Thyroid gland (tissue), 4 donors: Measurements from ENCODE around the gene RAB28.

Source experiments
- POLR2A ChIP-seq, 2 donors: fragments of 450-650 bp; IDR thresholded peaks; one replicate each; pipeline ENCODE4 v1.6.1; 2017; ENCODE audit warnings: antibody characterized with exemption in 2 of 2, mild to moderate bottlenecking in 2 of 2, moderate library complexity in 1 of 2
- TF ChIP-seq, protein P1 (sequence below), 6 experiments: fragments of 200-600 bp in 3 of 6; fragments of 450-650 bp in 3 of 6; sonication (generic) in 3 of 6; IDR thresholded peaks; one replicate each; pipeline ENCODE4 v1.5.1; 2016 to 2019; ENCODE audit warnings: antibody characterized with exemption in 6 of 6, mild to moderate bottlenecking in 2 of 6, inconsistent platforms in 1 of 6, moderate library complexity in 1 of 6

DNA sequence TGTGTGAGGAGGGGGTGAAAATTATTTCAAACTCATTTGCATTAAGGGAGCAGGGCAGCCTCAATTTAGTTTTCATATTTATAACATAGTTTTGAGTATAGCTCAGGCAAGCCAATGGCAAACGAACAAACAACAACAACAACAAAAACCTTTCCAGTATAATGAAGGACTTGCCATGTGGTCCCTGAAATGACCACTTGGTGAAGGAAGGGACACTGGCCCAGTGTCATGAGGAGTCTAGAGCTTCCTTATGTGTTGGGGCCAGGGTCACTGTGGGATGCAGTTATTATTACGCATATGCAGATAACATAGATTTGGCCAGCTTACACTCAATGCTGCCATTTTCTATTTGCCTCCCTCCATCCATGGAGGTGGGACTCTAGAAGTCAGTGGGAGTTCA, 36.9 kb upstream of the RAB28 start:
- TF ChIP-seq, protein P1, sequence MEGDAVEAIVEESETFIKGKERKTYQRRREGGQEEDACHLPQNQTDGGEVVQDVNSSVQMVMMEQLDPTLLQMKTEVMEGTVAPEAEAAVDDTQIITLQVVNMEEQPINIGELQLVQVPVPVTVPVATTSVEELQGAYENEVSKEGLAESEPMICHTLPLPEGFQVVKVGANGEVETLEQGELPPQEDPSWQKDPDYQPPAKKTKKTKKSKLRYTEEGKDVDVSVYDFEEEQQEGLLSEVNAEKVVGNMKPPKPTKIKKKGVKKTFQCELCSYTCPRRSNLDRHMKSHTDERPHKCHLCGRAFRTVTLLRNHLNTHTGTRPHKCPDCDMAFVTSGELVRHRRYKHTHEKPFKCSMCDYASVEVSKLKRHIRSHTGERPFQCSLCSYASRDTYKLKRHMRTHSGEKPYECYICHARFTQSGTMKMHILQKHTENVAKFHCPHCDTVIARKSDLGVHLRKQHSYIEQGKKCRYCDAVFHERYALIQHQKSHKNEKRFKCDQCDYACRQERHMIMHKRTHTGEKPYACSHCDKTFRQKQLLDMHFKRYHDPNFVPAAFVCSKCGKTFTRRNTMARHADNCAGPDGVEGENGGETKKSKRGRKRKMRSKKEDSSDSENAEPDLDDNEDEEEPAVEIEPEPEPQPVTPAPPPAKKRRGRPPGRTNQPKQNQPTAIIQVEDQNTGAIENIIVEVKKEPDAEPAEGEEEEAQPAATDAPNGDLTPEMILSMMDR (IDR thresholded peaks at IDR 0.05): no peak
- no peak for TF ChIP-seq POLR2A (IDR thresholded peaks at IDR 0.05)
